NCI-H2196 (cell line): Measurements from ENCODE around the gene NKG7.
"Not testable (repeated sequence)": the region's sequence is repeated elsewhere in the genome, so short reads cannot be mapped to it uniquely, and the experiment has no call there.

Source experiments
- DNase-seq: peaks from one replicate; lab custom pipeline; 2025; ENCODE audit not compliant: unreplicated experiment; lab: John Stamatoyannopoulos, UW

Gene NKG7, protein sequence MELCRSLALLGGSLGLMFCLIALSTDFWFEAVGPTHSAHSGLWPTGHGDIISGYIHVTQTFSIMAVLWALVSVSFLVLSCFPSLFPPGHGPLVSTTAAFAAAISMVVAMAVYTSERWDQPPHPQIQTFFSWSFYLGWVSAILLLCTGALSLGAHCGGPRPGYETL

DNA sequence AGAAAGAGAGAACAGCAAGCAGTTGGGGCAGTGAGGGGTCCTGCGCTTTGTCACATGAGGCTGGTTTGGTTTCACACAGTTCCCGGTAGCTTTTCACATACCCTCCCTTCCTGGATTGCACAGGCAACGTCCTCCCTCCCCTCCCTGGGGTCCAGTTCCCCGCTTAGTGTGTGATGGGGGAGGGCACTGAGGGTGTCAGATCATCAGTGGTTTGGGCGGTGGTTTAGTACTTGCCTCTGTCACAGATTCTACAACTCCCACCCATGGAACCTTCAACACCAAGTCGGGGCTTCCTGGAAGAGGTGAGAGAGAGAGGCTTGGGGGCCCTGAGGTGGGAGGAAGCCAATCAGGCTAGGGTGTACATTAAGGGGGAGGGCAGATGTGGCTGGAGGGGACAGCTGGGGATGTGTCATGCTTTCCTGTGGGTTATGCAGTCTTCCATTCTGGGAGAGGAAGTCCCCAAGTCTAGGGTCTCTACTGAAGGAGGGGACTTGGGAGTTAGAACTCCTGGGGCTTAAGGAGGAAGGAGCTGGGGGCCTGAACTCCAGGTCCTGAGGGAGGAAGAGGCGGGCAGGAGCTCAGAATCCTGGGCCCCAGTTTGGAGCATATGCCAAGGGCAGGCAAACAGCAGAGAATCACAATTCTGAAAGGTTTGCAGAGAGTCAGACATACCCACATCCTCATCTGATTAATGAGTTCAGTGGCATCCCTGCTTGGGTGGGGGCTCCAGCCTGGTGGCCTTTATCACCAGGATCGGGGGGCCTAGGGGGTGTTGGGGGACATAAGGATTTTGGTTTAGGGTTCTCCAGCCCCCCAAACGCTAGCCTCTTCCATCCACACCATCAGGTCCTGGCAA, at the start of gene NKG7:
TSS of gene NKG7 (minus strand) at position 6 of the 856 bp plus-strand sequence. CDS start 119 bp downstream, outside the sequence.
- no peak for DNase-seq

DNA sequence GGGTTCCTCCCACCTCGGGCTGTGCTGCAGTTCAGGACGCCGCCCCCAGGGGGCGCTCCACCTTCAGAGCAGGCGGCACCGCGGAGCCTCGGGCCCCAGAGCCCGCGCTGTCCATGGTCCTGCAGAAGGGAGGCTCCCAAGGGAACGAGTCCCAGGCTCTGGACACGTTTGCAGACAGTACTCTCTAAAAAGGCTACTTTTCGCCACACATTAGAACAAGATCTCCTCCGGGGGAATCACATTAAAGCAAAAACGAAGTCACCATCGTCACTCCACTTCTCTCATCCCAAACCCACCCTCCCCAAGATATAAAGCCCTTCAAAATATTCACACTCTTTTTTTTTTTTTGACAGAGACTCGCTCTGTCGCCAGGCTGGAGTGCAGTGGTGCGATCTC, 49.6 kb upstream of the NKG7 start:
- DNase-seq, result peak; percentile 21

DNA sequence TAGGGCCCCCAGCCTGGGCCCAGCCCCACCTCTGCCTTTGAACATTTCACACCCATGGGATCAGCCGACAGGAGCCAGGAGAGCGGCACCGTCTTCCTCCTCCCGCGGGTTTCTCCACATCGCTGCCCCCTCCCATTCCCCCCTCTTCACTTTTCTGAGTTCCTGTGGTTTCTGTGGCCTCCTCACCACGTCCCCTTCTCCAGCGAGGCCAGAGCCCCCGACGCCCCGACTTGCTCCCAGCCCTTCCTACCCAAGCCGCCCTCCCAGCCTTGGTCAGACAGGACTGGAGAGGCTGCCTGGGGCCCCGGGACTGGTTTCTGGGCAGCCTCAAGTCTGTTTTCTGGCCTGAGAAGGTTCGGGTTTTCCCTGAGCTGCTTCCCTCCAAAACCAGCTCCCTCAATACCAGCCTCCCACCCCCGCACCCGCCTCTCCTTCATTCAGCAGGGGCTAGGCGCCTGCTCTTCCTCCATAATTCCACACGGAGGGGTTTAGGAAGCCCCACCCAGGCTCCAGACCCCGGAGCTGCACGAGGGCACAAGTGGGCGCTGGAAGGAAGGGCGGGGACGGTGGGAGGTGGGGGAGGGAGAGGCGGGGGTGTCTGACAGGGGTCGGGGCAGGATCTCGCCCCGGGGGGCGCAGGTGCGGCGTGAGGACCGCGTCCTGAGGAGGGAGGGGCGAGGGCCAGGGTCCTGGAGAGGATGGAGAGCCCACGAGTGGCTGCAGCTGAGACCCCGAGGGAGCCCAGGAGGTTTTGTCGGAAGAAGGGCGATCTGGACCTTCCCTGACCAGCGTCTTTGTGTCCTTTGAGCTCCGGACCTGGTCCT, 49.0 kb upstream of the NKG7 start:
- DNase-seq, result no peak

DNA sequence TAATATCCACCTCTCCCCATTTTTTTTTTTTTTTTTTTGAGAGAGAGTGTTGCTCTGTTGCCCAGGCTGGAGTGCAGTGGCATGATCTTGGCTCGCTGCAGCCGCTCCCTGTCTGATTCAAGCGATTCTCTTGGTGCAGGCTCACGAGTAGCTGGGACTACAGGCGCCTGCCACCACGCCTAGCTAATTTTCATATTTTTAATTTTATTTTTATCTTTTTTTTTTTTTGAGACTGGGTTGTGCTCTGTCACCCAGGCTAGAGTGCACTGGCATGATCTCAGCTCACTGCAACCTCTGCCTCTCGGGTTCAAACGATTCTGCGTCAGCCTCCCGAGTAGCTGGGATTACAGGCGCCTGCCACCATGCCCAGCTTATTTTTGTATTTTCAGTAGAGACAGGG, 48.1 kb upstream of the NKG7 start:
- DNase-seq, result not testable (repeated sequence)

DNA sequence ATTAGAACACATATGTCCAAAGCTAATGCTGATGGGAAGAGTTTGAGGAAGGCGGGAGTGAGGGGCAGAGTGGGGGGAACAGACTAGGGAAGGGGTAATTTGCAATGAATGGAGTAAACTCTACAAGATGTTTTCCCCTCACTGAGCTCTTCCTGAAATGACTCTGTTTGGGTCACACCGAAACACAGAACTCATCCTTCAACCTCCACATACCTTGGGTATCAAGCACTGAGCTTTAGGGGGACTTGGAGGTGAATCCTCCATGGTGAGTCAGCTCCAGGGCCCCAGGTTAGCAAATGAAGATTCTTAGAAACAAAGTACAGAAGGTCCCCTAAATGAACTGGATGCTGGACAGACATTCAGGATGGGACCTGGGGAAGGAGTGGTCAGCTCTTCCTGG, 46.3 kb upstream of the NKG7 start:
- DNase-seq, result no peak

DNA sequence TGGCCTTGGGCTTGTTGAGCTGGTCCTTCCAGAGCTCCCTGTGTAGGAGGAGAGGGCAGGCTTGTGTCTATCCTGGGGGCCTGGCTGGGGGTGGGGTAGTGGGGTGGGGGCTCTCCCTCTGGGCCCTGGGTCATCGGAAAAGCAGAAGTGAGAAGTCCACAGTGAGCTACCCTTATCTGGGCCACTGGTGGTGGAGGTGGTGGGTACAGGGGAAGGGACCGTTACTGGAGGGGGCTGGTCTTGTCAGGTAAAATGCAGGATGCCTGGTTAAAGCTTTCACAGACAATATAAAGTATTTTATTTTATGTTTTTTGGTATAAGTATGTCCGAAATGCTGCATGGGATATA, 45.3 kb upstream of the NKG7 start:
- DNase-seq, result no peak

DNA sequence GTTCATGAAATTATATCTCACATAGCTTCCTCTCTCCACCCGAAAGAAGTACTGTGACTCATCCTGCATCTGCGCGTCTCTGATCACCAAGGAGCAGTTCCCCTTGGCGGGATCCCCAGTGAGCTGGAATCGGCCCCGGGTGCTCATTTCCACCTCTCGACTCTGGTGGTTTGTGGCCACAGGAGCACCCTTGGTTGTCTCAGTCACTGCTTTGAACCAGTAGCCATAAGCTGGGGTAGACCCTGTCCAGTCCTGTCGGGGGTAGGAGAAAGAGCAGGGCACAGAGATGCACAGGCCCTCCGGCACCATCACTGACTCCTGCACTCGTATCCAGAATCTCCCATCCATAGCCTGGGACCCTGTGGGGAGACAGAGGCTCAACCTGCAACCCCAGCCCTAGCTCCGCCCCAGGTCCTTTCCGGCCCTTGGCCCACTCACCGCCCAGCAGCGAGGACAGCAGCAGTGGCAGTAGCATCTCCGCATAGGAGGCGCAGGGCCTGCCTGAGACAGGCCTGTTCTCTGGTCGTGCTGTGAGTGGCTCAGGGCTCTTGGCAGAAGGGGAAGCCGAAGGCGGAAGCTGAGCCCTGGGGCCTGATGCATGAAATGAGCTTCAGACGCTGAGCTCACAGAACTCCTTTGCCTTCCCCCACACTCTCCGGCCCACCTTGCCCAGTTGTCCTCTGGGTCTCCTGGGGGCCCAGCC, 44.8 kb upstream of the NKG7 start, which contains the start of gene SIGLEC10:
TSS of gene SIGLEC10 (minus strand) at position 536 of the 703 bp plus-strand sequence. CDS start at position 475, 61 bp downstream.
- no peak for DNase-seq

DNA sequence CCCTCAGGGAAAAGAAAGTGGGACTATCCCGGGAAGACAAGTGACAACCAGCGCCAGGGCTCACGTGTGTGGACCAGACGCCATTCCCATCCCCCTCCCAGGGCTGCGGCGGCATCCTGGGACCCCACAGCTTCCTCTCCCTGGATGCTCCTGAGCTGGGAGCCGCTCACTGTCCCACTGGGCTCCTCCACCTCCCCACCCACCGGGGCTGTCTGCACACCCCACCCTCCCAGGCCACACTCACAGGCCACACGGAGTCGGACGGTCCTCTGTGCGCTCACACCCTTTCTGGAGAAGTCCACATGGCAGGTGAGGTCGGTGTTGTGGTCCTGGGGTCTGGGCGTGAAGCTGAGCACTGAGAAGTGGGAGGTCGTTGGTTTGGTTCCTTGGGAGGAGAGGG, 44.0 kb upstream of the NKG7 start:
- DNase-seq, result not testable (repeated sequence)

DNA sequence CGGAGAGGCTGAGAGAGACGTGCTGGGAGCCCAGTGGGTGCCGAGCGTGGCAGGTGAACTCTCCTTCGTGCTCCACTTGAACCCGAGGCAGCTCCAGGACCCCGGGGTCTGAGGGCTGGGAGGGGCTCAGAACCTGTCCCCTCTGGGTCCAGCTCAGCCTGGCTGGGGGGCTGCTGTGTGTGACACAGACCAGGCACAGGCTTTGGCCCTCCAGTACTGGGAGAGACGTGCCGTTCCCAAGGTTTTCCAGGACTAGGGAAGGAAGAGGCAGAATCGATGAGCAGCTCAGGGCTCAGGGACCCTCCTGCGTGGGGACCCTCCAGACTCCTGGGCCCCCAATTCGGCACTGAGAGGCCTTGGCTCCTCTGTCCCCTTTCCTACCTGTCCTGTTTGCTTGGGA, 42.7 kb upstream of the NKG7 start:
- no peak for DNase-seq

DNA sequence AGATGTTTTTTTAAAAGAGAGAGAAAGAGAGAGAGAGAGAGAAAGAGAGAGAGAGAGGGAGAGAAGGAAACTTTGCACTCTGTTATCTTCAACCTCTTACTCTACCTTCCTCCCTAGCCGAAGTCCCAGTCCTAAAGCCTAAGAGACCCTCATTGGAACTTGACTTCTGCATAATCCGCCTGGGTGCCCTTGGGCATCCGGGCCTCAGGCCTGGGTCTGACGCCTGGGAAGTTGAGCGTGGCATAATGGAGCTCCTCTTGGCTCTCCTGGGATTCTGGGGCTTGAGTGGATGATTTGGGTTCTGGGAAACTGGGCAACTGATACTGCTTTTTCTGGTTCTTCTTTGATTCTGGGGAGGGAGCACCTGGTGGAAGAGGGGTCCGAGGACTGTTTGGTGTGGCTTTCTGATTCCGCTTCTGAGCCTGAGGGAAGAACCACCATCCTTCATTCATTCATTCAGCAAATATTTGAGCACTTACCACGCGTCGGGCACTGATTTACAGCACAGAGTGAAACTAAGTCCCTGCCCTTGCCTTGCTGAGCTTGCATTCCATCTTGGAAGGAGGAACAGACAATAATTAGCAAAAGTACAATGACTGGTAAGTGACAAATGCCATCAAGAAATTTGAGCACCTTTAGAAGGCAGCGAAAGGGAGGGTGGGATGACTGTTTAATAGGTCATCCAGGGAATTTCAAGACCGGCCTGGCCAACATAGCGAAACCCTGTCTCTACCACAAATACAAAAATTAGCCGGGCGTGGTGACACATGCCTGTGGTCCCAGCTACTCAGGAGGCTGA, 38.7 kb upstream of the NKG7 start:
- no peak for DNase-seq

DNA sequence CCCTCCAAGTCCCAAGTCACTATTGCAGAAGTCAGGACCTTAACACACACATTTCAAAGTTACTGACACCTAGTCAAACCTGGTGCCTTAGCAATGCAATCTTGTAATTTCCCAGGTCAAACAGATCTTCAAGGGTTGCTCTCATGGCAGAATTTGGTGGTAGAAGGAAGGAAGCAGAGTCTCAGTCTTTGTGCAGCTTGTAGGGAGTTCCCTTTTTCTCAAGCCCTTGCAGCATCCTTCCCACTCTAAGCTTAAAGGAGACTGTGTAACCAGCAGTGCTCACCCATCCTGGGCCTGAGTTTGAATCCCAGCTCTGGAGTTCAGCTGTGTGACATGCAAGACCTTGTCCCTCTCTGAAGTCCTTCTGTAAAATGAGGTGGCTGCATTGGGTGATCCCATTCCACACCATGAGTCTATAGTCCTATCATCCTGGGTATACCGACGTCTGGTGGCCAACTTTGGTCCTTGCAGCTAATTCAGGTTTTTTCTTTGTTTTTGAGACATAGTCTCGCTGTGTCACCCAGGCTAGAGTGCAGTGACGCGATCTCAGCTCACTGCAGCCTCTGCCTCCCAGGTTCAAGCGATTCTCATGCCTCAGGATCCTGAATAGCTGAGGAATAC, 35.2 kb upstream of the NKG7 start:
- DNase-seq, result no peak

DNA sequence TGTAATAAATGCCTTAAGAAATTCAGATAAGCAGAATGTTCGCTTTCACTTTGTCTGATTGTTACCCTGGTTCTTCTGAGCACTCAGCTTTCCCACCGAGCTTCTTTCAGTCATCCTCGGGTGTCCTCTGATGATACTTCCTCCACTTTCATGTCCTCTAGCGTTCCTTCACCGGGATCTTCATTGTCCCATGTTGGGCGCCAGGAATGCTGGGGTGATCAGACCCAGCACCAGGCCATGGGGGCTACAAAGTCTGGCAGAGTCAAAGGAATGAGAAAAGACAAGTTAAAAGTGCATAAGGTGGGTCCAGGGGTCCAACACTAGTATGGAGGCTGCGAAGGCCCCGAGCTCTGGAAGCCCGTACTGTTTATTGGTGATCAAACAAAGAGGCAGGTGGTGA, 29.7 kb upstream of the NKG7 start:
- DNase-seq, result no peak

DNA sequence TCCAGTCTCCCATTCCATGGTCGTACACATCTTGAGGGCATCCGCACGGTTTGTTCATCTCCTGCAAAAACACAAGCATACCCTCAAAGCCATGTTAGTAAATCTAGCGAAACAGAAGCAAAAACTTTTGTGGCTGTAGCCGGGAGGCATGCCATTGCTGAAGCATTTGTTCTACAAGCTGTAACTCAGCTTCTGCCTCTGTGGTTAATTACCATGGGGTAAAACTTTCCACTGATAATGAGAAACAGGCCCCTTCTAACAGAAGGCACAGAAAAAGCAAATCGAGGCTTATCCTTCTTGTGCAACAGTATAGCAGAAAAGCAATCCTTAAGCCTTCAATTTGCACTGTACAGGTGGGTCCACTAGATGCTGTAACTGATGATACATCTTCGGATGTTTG, 27.5 kb upstream of the NKG7 start:
- not testable (repeated sequence) for DNase-seq

DNA sequence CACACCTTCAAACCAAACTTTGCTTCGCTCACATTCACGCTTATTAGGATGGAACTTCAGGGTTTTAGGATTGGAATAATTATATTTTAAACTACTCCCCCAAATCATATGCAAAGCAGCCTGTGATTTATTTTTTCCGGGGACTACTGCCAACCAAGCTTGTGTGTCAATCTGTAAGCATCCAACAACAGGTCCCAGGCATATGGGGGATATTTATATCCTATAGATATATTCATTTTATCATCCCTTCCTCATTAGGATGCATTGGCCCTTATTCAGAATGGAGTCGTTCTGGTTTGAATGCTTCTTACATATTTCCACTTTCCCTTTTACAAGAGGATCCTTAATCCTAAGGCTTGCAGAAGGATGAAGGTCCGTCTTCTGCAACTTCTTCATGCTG, 26.8 kb upstream of the NKG7 start:
- DNase-seq, result no peak

DNA sequence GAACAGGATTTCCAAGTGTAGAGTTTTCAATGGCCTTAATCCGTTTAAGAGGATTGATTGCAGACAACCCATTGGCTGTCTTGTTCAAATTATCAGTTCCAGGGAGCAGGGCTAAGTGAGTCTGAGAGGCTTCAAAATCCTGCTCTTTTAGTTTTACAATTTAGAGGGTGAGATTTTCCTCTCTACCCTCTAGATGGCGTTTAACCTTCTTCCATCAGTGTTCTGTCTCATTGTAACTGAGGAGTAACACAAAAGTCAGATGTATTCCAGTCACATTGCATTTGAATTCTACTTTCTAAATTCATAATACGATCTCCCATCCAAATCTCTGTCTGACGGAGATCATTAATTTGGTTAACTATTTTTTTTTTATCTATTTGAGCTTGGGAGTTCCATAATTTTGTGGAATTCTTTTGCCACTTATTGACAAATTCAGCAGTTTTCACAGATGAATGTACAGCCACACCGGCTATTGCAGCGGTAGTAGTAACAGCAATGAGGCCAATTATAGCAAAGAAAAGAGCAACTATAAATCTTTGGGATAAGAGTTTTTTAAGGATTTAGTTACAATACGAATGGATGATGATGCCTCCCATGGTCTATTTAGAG, 25.7 kb upstream of the NKG7 start:
- peak; percentile 15 for DNase-seq

DNA sequence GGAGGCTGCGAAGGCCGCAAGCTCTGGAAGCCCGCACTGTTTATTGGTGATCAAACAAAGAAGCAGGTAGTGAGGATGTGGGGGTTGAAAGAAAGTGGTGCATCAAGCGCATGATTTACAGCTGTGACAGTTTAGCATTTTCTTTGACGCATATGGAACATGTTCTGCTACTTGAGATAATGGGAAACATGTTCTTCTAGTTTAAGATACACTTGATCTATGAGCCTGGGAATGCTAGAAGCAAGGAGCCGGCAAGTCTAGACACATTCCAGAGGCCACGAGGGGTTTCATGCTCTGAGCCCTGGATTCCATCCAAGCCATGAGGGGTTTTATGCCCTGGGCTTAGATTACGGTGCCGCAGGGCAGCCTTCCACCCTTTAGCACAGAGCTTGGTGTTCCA, 25.0 kb upstream of the NKG7 start:
- not testable (repeated sequence) for DNase-seq

DNA sequence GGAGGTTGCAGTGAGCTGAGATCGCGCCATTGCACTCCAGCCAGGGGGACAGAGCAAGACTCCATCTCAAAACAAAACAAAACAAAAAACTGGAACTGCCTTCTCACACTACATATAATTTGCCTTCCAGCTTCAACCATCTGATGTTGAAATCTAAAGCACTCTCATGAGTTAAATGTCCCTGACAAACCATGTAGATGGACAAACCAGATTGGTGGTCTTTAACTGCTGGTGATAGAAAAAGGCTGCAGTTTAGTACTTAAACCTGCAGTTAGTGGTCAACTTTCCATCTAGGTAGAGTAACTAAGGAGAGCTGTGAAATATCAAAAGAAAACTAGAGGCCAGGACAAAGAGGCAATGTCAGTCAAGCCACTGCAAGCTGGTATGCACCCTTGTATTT, 23.7 kb upstream of the NKG7 start:
- no peak for DNase-seq

DNA sequence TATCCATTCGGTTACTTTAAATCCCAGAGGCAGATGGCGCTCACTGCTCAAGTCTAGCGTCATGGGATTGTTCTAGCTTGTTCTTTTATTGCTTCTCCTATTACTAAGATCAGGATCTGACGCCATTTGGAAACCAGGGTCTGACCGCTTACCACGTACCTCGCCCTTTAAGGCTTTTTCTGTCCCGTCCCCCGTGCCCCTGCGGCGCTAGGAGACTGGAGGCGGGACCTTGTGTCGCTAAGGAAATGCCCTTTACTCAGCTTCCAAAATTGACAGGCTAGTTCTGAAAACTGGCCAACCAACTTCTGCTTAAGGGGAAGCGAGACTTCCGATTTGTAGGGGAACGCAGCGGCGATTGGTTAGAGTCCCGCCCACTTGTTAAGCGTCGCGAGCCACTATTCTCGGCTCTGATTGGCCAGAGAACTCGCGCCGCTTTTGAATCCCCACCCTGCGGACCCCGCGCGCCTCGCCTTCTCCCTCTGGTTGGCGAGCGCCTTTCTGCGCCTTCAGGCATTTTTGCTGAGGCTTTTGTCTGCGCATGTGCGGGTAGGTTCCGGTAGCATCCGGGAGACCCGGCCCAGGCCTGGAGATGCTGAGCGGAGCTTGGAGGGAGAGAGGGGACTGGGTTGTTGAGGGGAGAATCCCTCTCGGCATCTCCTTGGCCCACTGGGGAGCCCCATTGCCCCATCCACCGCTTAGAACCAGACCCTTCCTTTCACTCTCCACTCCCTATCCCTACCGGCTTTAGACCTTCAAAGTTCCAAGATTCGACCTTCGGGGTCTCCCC, 21.8 kb upstream of the NKG7 start:
- no peak for DNase-seq

DNA sequence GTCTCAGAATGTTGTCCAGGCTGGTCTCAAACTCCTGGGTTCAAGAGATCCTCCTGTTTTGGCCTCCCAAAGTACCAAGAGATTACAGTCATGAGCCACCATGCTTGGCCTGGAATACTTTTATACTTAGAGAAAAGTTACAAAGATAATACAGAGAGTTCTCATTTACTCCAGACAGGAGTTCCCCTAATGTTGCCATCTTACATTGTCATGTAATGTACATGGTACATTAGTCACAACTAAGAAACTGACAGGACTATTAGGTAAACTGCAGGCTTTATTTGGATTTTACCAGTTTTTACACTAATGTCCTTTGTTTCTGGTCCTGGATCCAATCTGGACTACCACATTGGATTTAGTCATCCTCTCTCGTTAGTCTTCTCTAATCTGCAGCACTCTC, 20.2 kb upstream of the NKG7 start:
- DNase-seq, result no peak
